Activated B cell treated with CpG ODN at 0.5 μM for 24 hours (primary cell): ENCODE results near the gene TRIM33. TPM values are rescaled to one million over a fixed set of nuclear protein-coding genes. Genes with fewer than 3 reads are reported as not detected.

Source experiments
- ATAC-seq: fragments of 200-7000 bp; cut with Tn5 transposase; one replicate; pipeline ENCODE4 v1.10.0; 2021; ENCODE audit warnings: low read depth, mild to moderate bottlenecking, moderate library complexity
- CTCF ChIA-PET: fragments of 350-600 bp; sonication (Branson Sonifier 250); formaldehyde crosslinking; loops from one replicate; lab custom pipeline; 2021; ENCODE audit warnings: antibody characterized with exemption; lab: Charles Lee
- POLR2A ChIA-PET: fragments of 350-600 bp; sonication (Branson Sonifier 250); formaldehyde crosslinking; loops from one replicate; lab custom pipeline; 2021; ENCODE audit warnings: antibody characterized with exemption; lab: Charles Lee
- DNase-seq: peaks from one replicate; pipeline ENCODE4 v3.0.0; 2022
- H3K27ac Mint-ChIP-seq: one replicate; pipeline ENCODE4 v1.8.0; 2020; ENCODE audit warnings: mixed read lengths
- H3K27me3 Mint-ChIP-seq: one replicate; pipeline ENCODE4 v1.8.0; 2021; ENCODE audit warnings: mixed read lengths
- H3K36me3 Mint-ChIP-seq: one replicate; pipeline ENCODE4 v1.8.0; 2021; ENCODE audit warnings: low read depth, mixed read lengths
- H3K4me1 Mint-ChIP-seq: one replicate; pipeline ENCODE4 v1.8.0; 2021; ENCODE audit warnings: mixed read lengths
- H3K4me3 Mint-ChIP-seq: one replicate; pipeline ENCODE4 v1.8.0; 2020; ENCODE audit warnings: mild to moderate bottlenecking, mixed read lengths
- H3K9me3 Mint-ChIP-seq: one replicate; pipeline ENCODE4 v1.8.0; 2020; ENCODE audit warnings: mixed read lengths
- CTCF ChIP-seq: fragments of 200-600 bp; IDR thresholded peaks from one replicate; pipeline ENCODE4 v1.8.0; 2022; ENCODE audit warnings: antibody characterized with exemption, mild to moderate bottlenecking
- intact Hi-C: fragments of 100-400 bp; cut with micrococcal nuclease; formaldehyde crosslinking; loops from one replicate; pipeline ENCODE4 v1.15.1; 2024
- total RNA-seq: library from RNA; stranded (reverse); gene quantifications from 2 replicates; pipeline ENCODE4 v1.2.3, GENCODE V29; 2022

The TRIM33 gene
- total RNA-seq, 1 donor from 2014 or later: 41.2 TPM

GRCh38 chr1:114502080-114502479 is 8.9 kb downstream of the TRIM33 start:
- ATAC-seq: no peak
- Mint-ChIP-seq H3K4me3 (no peak overlapping the region), H3K4me1 (peaks cover 42% of the 10 kb centered on the region), H3K9me3 (no peaks in the 10 kb centered on the region), H3K27ac (no peak overlapping the region), H3K27me3 (no peaks in the 10 kb centered on the region), H3K36me3 (peaks cover 30% of the 10 kb centered on the region)
- CTCF ChIA-PET: no interaction called here
- DNase-seq: no peak
- no peak for TF ChIP-seq CTCF
- intact Hi-C loops: no loop called here
- POLR2A ChIA-PET: no interaction called here

- CTCF ChIA-PET: no interaction called here
- H3K4me3 Mint-ChIP-seq: no peak overlapping the region
- no peak for ATAC-seq
These were observed 11.5 kb downstream of the TRIM33 start for GRCh38 chr1:114499478-114499877.

GRCh38 chr1:114496089-114496488 is 14.9 kb downstream of the TRIM33 start:
- CTCF ChIA-PET: no interaction called here
- intact Hi-C loops: no loop called here

More at GRCh38 chr1:114499478-114499877, 11.5 kb downstream of the TRIM33 start:
- no peaks in the 10 kb centered on the region for H3K9me3 Mint-ChIP-seq
- H3K27ac Mint-ChIP-seq: no peak overlapping the region
- POLR2A ChIA-PET: no interaction called here
- intact Hi-C loops: no loop called here
- peaks cover 38% of the 10 kb centered on the region for H3K4me1 Mint-ChIP-seq
- peaks cover 11% of the 10 kb centered on the region for H3K36me3 Mint-ChIP-seq
- no peaks in the 10 kb centered on the region for H3K27me3 Mint-ChIP-seq
- no peak for DNase-seq
- TF ChIP-seq CTCF: no peak

GRCh38 chr1:114495486-114495885 is 15.5 kb downstream of the TRIM33 start:
- H3K4me1 Mint-ChIP-seq: peaks cover 44% of the 10 kb centered on the region
- no peak for DNase-seq
- H3K27ac Mint-ChIP-seq: no peak overlapping the region
- POLR2A ChIA-PET: no interaction called here
- no peak for ATAC-seq
- H3K36me3 Mint-ChIP-seq: peaks cover 20% of the 10 kb centered on the region
- peaks cover 11% of the 10 kb centered on the region for H3K9me3 Mint-ChIP-seq
- no peak for TF ChIP-seq CTCF
- H3K4me3 Mint-ChIP-seq: no peak overlapping the region
- CTCF ChIA-PET: no interaction called here
- H3K27me3 Mint-ChIP-seq: no peaks in the 10 kb centered on the region
- intact Hi-C loops: no loop called here

More at GRCh38 chr1:114496089-114496488, 14.9 kb downstream of the TRIM33 start:
- DNase-seq: no peak
- Mint-ChIP-seq H3K4me1 (peaks cover 40% of the 10 kb centered on the region), H3K4me3 (no peak overlapping the region), H3K9me3 (peaks cover 11% of the 10 kb centered on the region), H3K27me3 (no peaks in the 10 kb centered on the region), H3K36me3 (peaks cover 19% of the 10 kb centered on the region), H3K27ac (no peak overlapping the region)
- POLR2A ChIA-PET: no interaction called here
- ATAC-seq: no peak
- TF ChIP-seq CTCF: no peak

- no peak overlapping the region for H3K27ac Mint-ChIP-seq
- H3K36me3 Mint-ChIP-seq: peaks cover 22% of the 10 kb centered on the region
- ChIA-PET POLR2A (no interaction called here), CTCF (no interaction called here)
- TF ChIP-seq CTCF: no peak
- H3K4me1 Mint-ChIP-seq: peaks cover 51% of the 10 kb centered on the region
- no peak for ATAC-seq
- no peak overlapping the region for H3K4me3 Mint-ChIP-seq
- H3K9me3 Mint-ChIP-seq: peaks cover 11% of the 10 kb centered on the region
- intact Hi-C loops: no loop called here
- no peaks in the 10 kb centered on the region for H3K27me3 Mint-ChIP-seq
- no peak for DNase-seq
These were observed 18.0 kb downstream of the TRIM33 start for GRCh38 chr1:114492978-114493377.
